Fibroblast of the aortic adventitia (primary cell): ENCODE data around the gene GOLGA8F. TPM values are rescaled to one million over a fixed set of nuclear protein-coding genes. Genes with fewer than 3 reads are reported as not detected.
"Not testable (repeated sequence)": the region's sequence is repeated elsewhere in the genome, so short reads cannot be mapped to it uniquely, and the experiment has no call there.

Source experiments
- DNase-seq: peaks from one replicate; pipeline ENCODE4 v3.0.0-alpha.2; 2010; ENCODE audit warnings: low read depth
- H3K4me3 ChIP-seq: 2 replicates; pipeline ENCODE4 v1.5.1; 2011; ENCODE audit warnings: low read depth, mild to moderate bottlenecking, control low read depth, low read length, moderate library complexity
- small RNA-seq: library from RNA; depleted of rRNA; stranded (forward); fragments of <200 nt; gene quantifications from one replicate; pipeline ENCODE3, GENCODE V24; 2012
- total RNA-seq: library from RNA; depleted of rRNA; stranded (reverse); fragments of >200 nt; gene quantifications from 2 replicates; pipeline ENCODE4 v1.2.3, GENCODE V29; 2012; ENCODE audit warnings: low replicate concordance

Gene GOLGA8F
- total RNA-seq = under 0.01 TPM in 1 of 2 replicates, not detected in the other

GRCh38 chr15:28378364-28378763, at the start of gene GOLGA8F:
TSS of gene GOLGA8F (plus strand) at chr15:28378664. CDS start at chr15:28378762, 98 bp downstream.
- DNase-seq, H3K4me3 ChIP-seq: not testable (repeated sequence)

- not testable (repeated sequence) for DNase-seq, H3K4me3 ChIP-seq
Measured at GRCh38 chr15:28357984-28358383, 20.5 kb upstream of the GOLGA8F start, which contains the start of gene GOLGA6L24. TSS of gene GOLGA6L24 (minus strand) at chr15:28358084. CDS start at chr15:28358023, 61 bp downstream.

- DNase-seq, H3K4me3 ChIP-seq: not testable (repeated sequence)
Measured at GRCh38 chr15:28365502-28365901, 13.0 kb upstream of the GOLGA8F start.

- H3K4me3 ChIP-seq, DNase-seq: not testable (repeated sequence)
Measured at GRCh38 chr15:28380053-28380452, 1.6 kb downstream of the GOLGA8F start.

GRCh38 chr15:28396022-28396421, 17.6 kb downstream of the GOLGA8F start:
- DNase-seq, H3K4me3 ChIP-seq: not testable (repeated sequence)

GRCh38 chr15:28402774-28403435, 24.4 kb downstream of the GOLGA8F start:
- not testable (repeated sequence) for DNase-seq, H3K4me3 ChIP-seq

- not testable (repeated sequence) for H3K4me3 ChIP-seq, DNase-seq
Measured at GRCh38 chr15:28420470-28420869, 42.0 kb downstream of the GOLGA8F start.

- DNase-seq, H3K4me3 ChIP-seq: not testable (repeated sequence)
Measured at GRCh38 chr15:28435594-28435993, 57.1 kb downstream of the GOLGA8F start.

Small RNA genes within 50 kb of the gene (small RNA-seq; reads per million reads assigned to genes)
- not detected for gene AC091304.5
- not detected for gene AC091304.6
- not detected for gene AC091304.9
- gene MIR4509-2 = not detected
- gene RN7SL238P = not detected

Other genes with a start within 250 kb of the GOLGA8F start
- 41.4 and 49.1 TPM in 2 replicates for gene HERC2, start 56.5 kb upstream of the GOLGA8F start, total RNA-seq
- gene GOLGA6L24, start 20.6 kb upstream of the GOLGA8F start, total RNA-seq = 0.08 TPM in 1 of 2 replicates, not detected in the other
- not detected in 2 replicates for gene GOLGA8G, start 154.3 kb downstream of the GOLGA8F start, total RNA-seq
- gene GOLGA6L25, start 174.9 kb downstream of the GOLGA8F start, total RNA-seq = not detected in 2 replicates